ENCODE data around the gene RFNG. TPM values are rescaled to one million over a fixed set of nuclear protein-coding genes. Genes with fewer than 3 reads are reported as not detected.

RFNG gene
- total RNA-seq, 1 experiment from 2014 or later = 52.0 TPM

DNA sequence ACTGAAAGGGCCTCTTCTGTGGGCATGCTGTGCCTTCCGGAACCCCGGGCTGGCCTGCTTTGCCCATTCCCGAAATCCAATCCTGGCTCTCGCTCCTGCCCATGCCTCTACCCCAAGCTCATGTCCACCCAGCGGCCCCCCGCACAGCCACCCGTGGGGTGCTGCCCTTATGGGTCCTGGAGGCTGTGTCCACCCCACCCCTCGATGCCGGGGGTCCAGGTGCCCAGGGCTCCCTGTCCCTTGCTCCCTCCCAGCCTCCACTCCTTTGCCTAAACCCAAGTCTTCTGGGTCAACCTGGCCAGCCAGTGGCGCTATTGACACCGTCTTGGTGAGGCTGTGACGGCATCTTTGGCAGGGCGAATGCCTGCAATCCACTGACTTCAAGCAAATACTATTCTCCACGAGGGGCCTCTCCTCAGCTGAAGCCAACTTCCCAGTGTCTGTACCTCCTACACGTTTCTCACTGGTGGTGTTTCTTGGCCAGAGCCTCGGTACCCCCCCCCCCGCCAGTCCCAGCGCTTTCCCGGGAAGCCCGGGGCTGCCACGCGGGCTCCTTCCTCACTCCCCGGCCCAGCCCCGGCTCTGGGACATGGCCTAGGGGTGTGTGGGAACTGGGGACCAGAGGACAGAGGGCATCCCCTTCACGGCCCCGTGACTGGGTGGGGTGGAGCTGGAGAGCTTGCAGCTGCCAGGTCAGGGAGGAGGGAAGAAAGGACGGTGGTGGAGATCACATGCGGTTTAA, 26.2 kb upstream of the RFNG start:
- H3K4me3 ChIP-seq (replicated peaks in 1 of 2; ENCODE audit: low read depth in 1 of 2, low read length in 2 of 2) = no peak overlapping the region
- no TSS peak for BruUV-seq (replicated peaks)
- H3K36me3 ChIP-seq (ENCODE audit: control insufficient read depth in 1 of 2, insufficient read depth in 2 of 2, low read length in 2 of 2) = peaks cover 35 to 40% of the 10 kb centered on the region in 2 experiments; a peak in 3 of 4 replicates
- H3K9ac ChIP-seq (ENCODE audit: low read length) = no peak overlapping the region
- TF ChIP-seq ZFX (IDR thresholded peaks at IDR 0.05) = no peak
- TF ChIP-seq ZNF274 (IDR thresholded peaks at IDR 0.05; ENCODE audit: low read depth, low read length) = no peak
- TF ChIP-seq TCF7L2 (IDR thresholded peaks at IDR 0.05; ENCODE audit: borderline replicate concordance, extremely low read depth, insufficient read depth, insufficient read length) = no peak
- TF ChIP-seq, protein P1, sequence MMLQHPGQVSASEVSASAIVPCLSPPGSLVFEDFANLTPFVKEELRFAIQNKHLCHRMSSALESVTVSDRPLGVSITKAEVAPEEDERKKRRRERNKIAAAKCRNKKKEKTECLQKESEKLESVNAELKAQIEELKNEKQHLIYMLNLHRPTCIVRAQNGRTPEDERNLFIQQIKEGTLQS (IDR thresholded peaks at IDR 0.05) = no peak
- no peak for TF ChIP-seq EZH2 (IDR thresholded peaks at IDR 0.05)
- TF ChIP-seq SIN3A (IDR thresholded peaks at IDR 0.05; ENCODE audit: low read depth) = no peak
- TF ChIP-seq RAD21 (IDR thresholded peaks at IDR 0.05; ENCODE audit: low read depth) = no peak
- no peak for TF ChIP-seq FOSL1 (IDR thresholded peaks at IDR 0.05; ENCODE audit: low read depth)
- TF ChIP-seq, protein P2, sequence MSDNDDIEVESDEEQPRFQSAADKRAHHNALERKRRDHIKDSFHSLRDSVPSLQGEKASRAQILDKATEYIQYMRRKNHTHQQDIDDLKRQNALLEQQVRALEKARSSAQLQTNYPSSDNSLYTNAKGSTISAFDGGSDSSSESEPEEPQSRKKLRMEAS (IDR thresholded peaks at IDR 0.05) = no peak
- no peak for TF ChIP-seq ZBTB33 (IDR thresholded peaks at IDR 0.05; ENCODE audit: extremely low read depth, insufficient replicate concordance, low read length)
- no peak for TF ChIP-seq SP1 (IDR thresholded peaks at IDR 0.05; ENCODE audit: low read depth)
- no peak overlapping the region for H2AFZ ChIP-seq (ENCODE audit: low read depth, low read length, poor library complexity, severe bottlenecking)
- ATAC-seq = peak; percentile 16
- H3K9me3 ChIP-seq (ENCODE audit: control insufficient read depth in 1 of 2, insufficient read depth in 1 of 2, low read depth in 1 of 2, low read length in 2 of 2) = no peaks in the 10 kb centered on the region
- H3K9me2 ChIP-seq (ENCODE audit: insufficient read depth) = no peaks in the 10 kb centered on the region
- H3K4me2 ChIP-seq (ENCODE audit: low read length) = no peak overlapping the region
- ChIA-PET CTCF (no interaction called here), POLR2A (interaction anchor here (1.9 kb wide), 1 partner anchor 21 kb away, joined by 5 read pairs; the partner anchor contains the start of gene FASN), RAD21 (ENCODE audit: low non-redundant PET in 1 of 2, low total read pairs in 2 of 2, uncharacterized antibody in 2 of 2, unreplicated experiment in 2 of 2) (no interaction called here)
- H3K27ac ChIP-seq (ENCODE audit: low read depth, low read length) = no peak overlapping the region
- no peak for DNase-seq (ENCODE audit: low read depth, low spot score)
- H3K4me1 ChIP-seq (ENCODE audit: control insufficient read depth in 1 of 2, insufficient read depth in 2 of 2, low read length in 2 of 2) = no peaks in the 10 kb centered on the region
- peaks cover 9% of the 10 kb centered on the region; the same call in 1 of the 2 replicates for H4K20me1 ChIP-seq (ENCODE audit: insufficient read depth)
- intact Hi-C loops (cut with micrococcal nuclease) = no loop called here
- H3K79me2 ChIP-seq (ENCODE audit: insufficient read depth, low read length) = 0 out of 2 replicates have a peak, but pooled peaks cover 2% of the 10 kb centered on the region
- no peaks in the 10 kb centered on the region for H3K27me3 ChIP-seq (ENCODE audit: insufficient read depth, low read length)
